ENCODE results near the gene MYO7B.

- TF ChIP-seq POLR2A (IDR thresholded peaks at IDR 0.05), result no peak
- TF ChIP-seq, protein P1, sequence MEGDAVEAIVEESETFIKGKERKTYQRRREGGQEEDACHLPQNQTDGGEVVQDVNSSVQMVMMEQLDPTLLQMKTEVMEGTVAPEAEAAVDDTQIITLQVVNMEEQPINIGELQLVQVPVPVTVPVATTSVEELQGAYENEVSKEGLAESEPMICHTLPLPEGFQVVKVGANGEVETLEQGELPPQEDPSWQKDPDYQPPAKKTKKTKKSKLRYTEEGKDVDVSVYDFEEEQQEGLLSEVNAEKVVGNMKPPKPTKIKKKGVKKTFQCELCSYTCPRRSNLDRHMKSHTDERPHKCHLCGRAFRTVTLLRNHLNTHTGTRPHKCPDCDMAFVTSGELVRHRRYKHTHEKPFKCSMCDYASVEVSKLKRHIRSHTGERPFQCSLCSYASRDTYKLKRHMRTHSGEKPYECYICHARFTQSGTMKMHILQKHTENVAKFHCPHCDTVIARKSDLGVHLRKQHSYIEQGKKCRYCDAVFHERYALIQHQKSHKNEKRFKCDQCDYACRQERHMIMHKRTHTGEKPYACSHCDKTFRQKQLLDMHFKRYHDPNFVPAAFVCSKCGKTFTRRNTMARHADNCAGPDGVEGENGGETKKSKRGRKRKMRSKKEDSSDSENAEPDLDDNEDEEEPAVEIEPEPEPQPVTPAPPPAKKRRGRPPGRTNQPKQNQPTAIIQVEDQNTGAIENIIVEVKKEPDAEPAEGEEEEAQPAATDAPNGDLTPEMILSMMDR (IDR thresholded peaks at IDR 0.05), result no peak
Observed at GRCh38 chr2:127596311-127597045, 61.0 kb downstream of the MYO7B start.

Measured in Peyer's patch (tissue), 4 donors.